Endodermal cell (in vitro differentiated cells): Measurements from ENCODE around the gene NAPSA. TPM values are rescaled to one million over a fixed set of nuclear protein-coding genes. Genes with fewer than 3 reads are reported as not detected.

Experiments used
- DNase-seq: peaks from one replicate; pipeline ENCODE4 v3.0.0-alpha.2; 2017
- H3K27ac ChIP-seq: 2 replicates; pipeline ENCODE4 v1.5.1; 2013; ENCODE audit warnings: mild to moderate bottlenecking, low read depth, low read length, moderate library complexity
- H3K27me3 ChIP-seq: 2 replicates; pipeline ENCODE4 v1.6.1; 2013; ENCODE audit warnings: mild to moderate bottlenecking, low read length, moderate library complexity; ENCODE audit not compliant: insufficient read depth, control insufficient read depth, poor library complexity, severe bottlenecking
- H3K36me3 ChIP-seq: 2 replicates; pipeline ENCODE4 v1.7.0; 2013; ENCODE audit warnings: mild to moderate bottlenecking, low read length, moderate library complexity; ENCODE audit not compliant: control insufficient read depth, insufficient read depth
- H3K4me1 ChIP-seq: one replicate; pipeline ENCODE4 v1.7.0; 2013; ENCODE audit warnings: low read length; ENCODE audit not compliant: control insufficient read depth, insufficient read depth
- H3K4me3 ChIP-seq: 2 replicates; pipeline ENCODE4 v1.5.1; 2013; ENCODE audit warnings: mild to moderate bottlenecking, low read length, moderate library complexity
- H3K9ac ChIP-seq: 2 replicates; pipeline ENCODE4 v1.6.1; 2013; ENCODE audit warnings: mild to moderate bottlenecking, low read length, moderate library complexity; ENCODE audit not compliant: poor library complexity, severe bottlenecking; ENCODE audit errors: extremely low read depth
- H3K9me3 ChIP-seq: 2 replicates; pipeline ENCODE4 v1.6.1; 2013; ENCODE audit warnings: mild to moderate bottlenecking, low read length, moderate library complexity; ENCODE audit not compliant: control insufficient read depth
- H3K27ac Mint-ChIP-seq: 2 replicates; pipeline ENCODE4 v1.8.0; 2020; ENCODE audit warnings: mixed read lengths
- H3K27me3 Mint-ChIP-seq: 2 replicates; pipeline ENCODE4 v1.8.0; 2021; ENCODE audit warnings: mild to moderate bottlenecking, mixed read lengths; ENCODE audit not compliant: insufficient read depth
- H3K36me3 Mint-ChIP-seq: 2 replicates; pipeline ENCODE4 v1.8.0; 2020; ENCODE audit warnings: low read depth, mixed read lengths
- H3K4me1 Mint-ChIP-seq: 2 replicates; pipeline ENCODE4 v1.8.0; 2020; ENCODE audit warnings: mixed read lengths
- H3K4me3 Mint-ChIP-seq: 2 replicates; pipeline ENCODE4 v1.8.0; 2020; ENCODE audit warnings: mild to moderate bottlenecking, moderate library complexity, mixed read lengths
- H3K9me3 Mint-ChIP-seq: 2 replicates; pipeline ENCODE4 v1.8.0; 2020; ENCODE audit warnings: mild to moderate bottlenecking, mixed read lengths
- WGBS, 2 experiments: methylation state at CpG; one replicate each; pipeline versions ENCODE4 v1.1.5 to v1.1.7; 2013; ENCODE audit warnings: missing lambda C conversion rate in 2 of 2, mixed read lengths in 1 of 2; ENCODE audit not compliant: insufficient coverage in 1 of 2, insufficient read length in 1 of 2; 5-methylcytosine and 5-hydroxymethylcytosine counted together
- total RNA-seq, 2 donors: library from RNA; stranded (reverse); fragmentation: NEBNext Ultra II Directional in 1 of 2; extraction: Animal tissue kit (Norgen Biotek cat#: 25700) in 1 of 2; gene quantifications; 2 replicates in 1 of 2; 3 replicates in 1 of 2; pipeline ENCODE4 v1.2.1, GENCODE V29; 2021
- TF ChIP-seq, protein P1 (sequence below): fragments of 200-600 bp; sonication (generic); conservative IDR thresholded peaks from 2 replicates; pipeline ENCODE4 v1.5.0; 2021; ENCODE audit warnings: antibody characterized with exemption, mild to moderate bottlenecking

NAPSA gene
- total RNA-seq, 2 donors from 2014 or later = 0.91 to 1.5 TPM

DNA sequence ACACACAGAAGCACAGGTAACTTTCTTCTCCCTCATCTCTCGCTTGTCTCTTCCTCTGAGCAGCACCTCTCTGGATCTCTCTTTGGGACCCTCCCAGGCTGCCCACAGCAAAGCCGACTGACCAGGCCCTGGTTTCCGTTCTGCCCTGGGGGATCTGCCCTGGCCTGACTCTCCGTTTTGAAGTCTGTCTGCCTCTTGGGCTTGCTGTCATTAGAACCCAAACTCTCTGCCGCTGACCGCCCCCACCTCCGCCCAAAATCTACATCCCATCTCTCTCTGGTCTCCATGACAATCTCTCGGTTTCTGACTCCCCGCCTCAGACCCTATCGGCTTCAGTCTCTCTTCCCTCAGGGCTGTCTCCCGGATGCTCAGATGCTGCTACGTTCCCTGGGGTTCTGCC is 43.2 kb downstream of the NAPSA start:
- DNase-seq = no peak
- Mint-ChIP-seq H3K27ac (no peak overlapping the region), H3K4me1 (peaks cover 19% of the 10 kb centered on the region), H3K9me3 (peaks cover 2% of the 10 kb centered on the region), H3K4me3 (no peak overlapping the region), H3K27me3 (peaks cover 34% of the 10 kb centered on the region), H3K36me3 (peaks cover 13% of the 10 kb centered on the region)
- Histone ChIP-seq H3K4me1 (no peaks in the 10 kb centered on the region), H3K36me3 (no peaks in the 10 kb centered on the region), H3K27ac (no peak overlapping the region), H3K9ac (no peak overlapping the region), H3K9me3 (no peaks in the 10 kb centered on the region), H3K27me3 (peaks cover 10% of the 10 kb centered on the region), H3K4me3 (no peak overlapping the region)
- 84 to 86% methylated on average over 12 of the region's 12 CpGs for WGBS, 2 experiments
- TF ChIP-seq, protein P1, sequence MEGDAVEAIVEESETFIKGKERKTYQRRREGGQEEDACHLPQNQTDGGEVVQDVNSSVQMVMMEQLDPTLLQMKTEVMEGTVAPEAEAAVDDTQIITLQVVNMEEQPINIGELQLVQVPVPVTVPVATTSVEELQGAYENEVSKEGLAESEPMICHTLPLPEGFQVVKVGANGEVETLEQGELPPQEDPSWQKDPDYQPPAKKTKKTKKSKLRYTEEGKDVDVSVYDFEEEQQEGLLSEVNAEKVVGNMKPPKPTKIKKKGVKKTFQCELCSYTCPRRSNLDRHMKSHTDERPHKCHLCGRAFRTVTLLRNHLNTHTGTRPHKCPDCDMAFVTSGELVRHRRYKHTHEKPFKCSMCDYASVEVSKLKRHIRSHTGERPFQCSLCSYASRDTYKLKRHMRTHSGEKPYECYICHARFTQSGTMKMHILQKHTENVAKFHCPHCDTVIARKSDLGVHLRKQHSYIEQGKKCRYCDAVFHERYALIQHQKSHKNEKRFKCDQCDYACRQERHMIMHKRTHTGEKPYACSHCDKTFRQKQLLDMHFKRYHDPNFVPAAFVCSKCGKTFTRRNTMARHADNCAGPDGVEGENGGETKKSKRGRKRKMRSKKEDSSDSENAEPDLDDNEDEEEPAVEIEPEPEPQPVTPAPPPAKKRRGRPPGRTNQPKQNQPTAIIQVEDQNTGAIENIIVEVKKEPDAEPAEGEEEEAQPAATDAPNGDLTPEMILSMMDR = no peak

DNA sequence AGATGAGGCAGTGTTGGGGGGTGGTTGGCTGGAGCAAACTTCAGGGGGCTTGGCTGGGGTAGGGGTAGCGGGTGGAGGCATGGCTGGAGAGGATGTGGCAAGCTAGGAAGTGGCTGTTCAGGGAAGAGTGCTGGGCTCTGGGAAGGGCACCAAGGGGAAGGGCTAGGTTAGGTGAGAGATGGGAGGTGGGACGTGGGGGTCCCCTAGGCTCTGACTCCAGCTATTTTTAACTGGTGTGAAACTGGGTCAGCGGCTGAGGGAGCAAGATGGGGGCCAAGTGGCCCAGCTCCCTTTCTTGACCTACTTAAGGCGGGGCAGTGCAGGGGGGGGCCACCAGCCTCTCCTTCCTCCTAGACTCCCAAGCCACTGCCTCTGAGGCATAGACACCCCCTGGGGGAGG is 43.6 kb downstream of the NAPSA start:
- TF ChIP-seq, protein P1 = no peak
- 81% methylated on average over 4 of the region's 4 CpGs; no CpG with 5 or more reads in 1 of the 2 experiments for WGBS, 2 experiments
- H3K4me3 ChIP-seq = no peak overlapping the region
- Mint-ChIP-seq H3K27me3 (peaks cover 30% of the 10 kb centered on the region), H3K4me3 (no peak overlapping the region), H3K4me1 (peaks cover 15% of the 10 kb centered on the region), H3K9me3 (no peaks in the 10 kb centered on the region), H3K27ac (no peak overlapping the region), H3K36me3 (peaks cover 10% of the 10 kb centered on the region)
- no peaks in the 10 kb centered on the region for H3K4me1 ChIP-seq
- H3K27me3 ChIP-seq = peaks cover 6% of the 10 kb centered on the region
- no peaks in the 10 kb centered on the region for H3K9me3 ChIP-seq
- H3K9ac ChIP-seq = no peak overlapping the region
- H3K36me3 ChIP-seq = no peaks in the 10 kb centered on the region
- H3K27ac ChIP-seq = no peak overlapping the region
- DNase-seq = no peak

DNA sequence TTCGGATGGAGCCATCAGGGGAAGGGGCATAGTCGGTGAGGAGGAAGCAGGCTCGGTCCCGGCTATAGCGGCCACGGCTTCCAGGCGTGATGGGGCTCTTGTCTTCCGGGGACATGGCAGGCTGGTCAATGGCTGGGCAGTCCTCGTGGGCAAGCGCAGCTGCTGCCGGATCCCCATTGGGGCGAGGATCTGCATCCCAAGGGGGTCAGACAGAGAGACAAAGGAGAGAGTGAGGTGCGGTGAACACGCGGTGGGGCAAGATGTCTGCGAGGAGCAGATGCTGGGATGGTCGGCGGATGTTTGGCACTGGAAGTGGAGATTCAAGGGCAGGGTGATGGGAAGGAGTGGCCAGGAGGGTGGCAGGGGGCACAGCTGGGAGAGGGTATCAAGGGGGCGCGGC is 44.8 kb downstream of the NAPSA start:
- 92 to 93% methylated on average over 3 to 20 of the region's 20 CpGs for WGBS, 2 experiments
- H3K9me3 Mint-ChIP-seq = no peaks in the 10 kb centered on the region
- H3K27ac Mint-ChIP-seq = no peak overlapping the region
- H3K36me3 ChIP-seq = no peaks in the 10 kb centered on the region
- peaks cover 10% of the 10 kb centered on the region for H3K36me3 Mint-ChIP-seq
- TF ChIP-seq, protein P1 = no peak
- no peak overlapping the region for H3K9ac ChIP-seq
- no peaks in the 10 kb centered on the region for H3K27me3 ChIP-seq
- H3K27me3 Mint-ChIP-seq = peaks cover 18% of the 10 kb centered on the region
- no peak overlapping the region for H3K27ac ChIP-seq
- no peak for DNase-seq
- H3K4me1 Mint-ChIP-seq = peaks cover 10% of the 10 kb centered on the region
- no peak overlapping the region for H3K4me3 ChIP-seq
- H3K4me3 Mint-ChIP-seq = no peak overlapping the region
- H3K9me3 ChIP-seq = no peaks in the 10 kb centered on the region
- H3K4me1 ChIP-seq = no peaks in the 10 kb centered on the region
